Naive thymus-derived CD4-positive, alpha-beta T cell (primary cell): ENCODE data around the gene MIOS. TPM values are rescaled to one million over a fixed set of nuclear protein-coding genes. Genes with fewer than 3 reads are reported as not detected.

ENCODE experiments used
- ATAC-seq: fragments of 150-1000 bp; cut with Tn5 transposase; 2 replicates; pipeline ENCODE4 v1.10.0; 2021; ENCODE audit warnings: mild to moderate bottlenecking, moderate library complexity
- CTCF ChIA-PET: fragments of 350-600 bp; sonication (Branson Sonifier 250); formaldehyde crosslinking; loops from one replicate; lab custom pipeline; 2021; ENCODE audit warnings: antibody characterized with exemption; lab: Charles Lee
- POLR2A ChIA-PET: fragments of 350-600 bp; sonication (Branson Sonifier 250); formaldehyde crosslinking; loops from one replicate; lab custom pipeline; 2021; ENCODE audit warnings: antibody characterized with exemption, inconsistent platforms; lab: Charles Lee
- DNase-seq, 9 donors: peaks; one replicate each; pipeline versions ENCODE4 v3.0.0 to v3.0.0-alpha.2; 2020 to 2022; ENCODE audit warnings: mixed read lengths in 1 of 9
- H3K27ac ChIP-seq: one replicate; pipeline ENCODE4 v1.7.0; 2013; ENCODE audit warnings: mild to moderate bottlenecking, low read depth, low read length, moderate library complexity
- H3K27me3 ChIP-seq, 2 donors: one replicate each; pipeline ENCODE4 v1.7.0; 2013; ENCODE audit warnings: low read length in 2 of 2, mild to moderate bottlenecking in 2 of 2, moderate library complexity in 2 of 2; ENCODE audit not compliant: control insufficient read depth in 2 of 2, insufficient read depth in 2 of 2
- H3K36me3 ChIP-seq, 3 experiments: 1 replicate in 2 of 3; 2 replicates in 1 of 3; pipeline ENCODE4 v1.7.0; 2013; ENCODE audit warnings: low read length in 3 of 3, mild to moderate bottlenecking in 3 of 3, moderate library complexity in 1 of 3; ENCODE audit not compliant: insufficient read depth in 3 of 3, control insufficient read depth in 2 of 3
- H3K4me1 ChIP-seq, 2 donors: one replicate each; pipeline ENCODE4 v1.7.0; 2013; ENCODE audit warnings: low read length in 2 of 2, mild to moderate bottlenecking in 2 of 2, moderate library complexity in 1 of 2; ENCODE audit not compliant: control insufficient read depth in 2 of 2, insufficient read depth in 2 of 2
- H3K4me3 ChIP-seq: 2 replicates; pipeline ENCODE4 v1.7.0; 2013; ENCODE audit warnings: mild to moderate bottlenecking, low read length
- H3K9me3 ChIP-seq, 3 experiments: 1 replicate in 2 of 3; 2 replicates in 1 of 3; pipeline ENCODE4 v1.7.0; 2013; ENCODE audit warnings: low read length in 3 of 3; ENCODE audit not compliant: control insufficient read depth in 2 of 3
- H3K27ac Mint-ChIP-seq, 9 donors: one replicate each; pipeline ENCODE4 v1.8.0; 2020 to 2022; ENCODE audit warnings: mixed read lengths in 9 of 9, mild to moderate bottlenecking in 8 of 9, moderate library complexity in 5 of 9, inconsistent platforms in 2 of 9
- H3K27me3 Mint-ChIP-seq, 5 donors: one replicate each; pipeline ENCODE4 v1.8.0; 2021 to 2022; ENCODE audit warnings: mixed read lengths in 5 of 5, mild to moderate bottlenecking in 1 of 5
- H3K36me3 Mint-ChIP-seq, 5 donors: one replicate each; pipeline ENCODE4 v1.8.0; 2020 to 2022; ENCODE audit warnings: mixed read lengths in 5 of 5, mild to moderate bottlenecking in 3 of 5, inconsistent platforms in 1 of 5
- H3K4me1 Mint-ChIP-seq, 7 donors: one replicate each; pipeline ENCODE4 v1.8.0; 2020 to 2022; ENCODE audit warnings: mixed read lengths in 7 of 7, mild to moderate bottlenecking in 3 of 7, inconsistent platforms in 1 of 7
- H3K4me3 Mint-ChIP-seq, 10 donors: one replicate each; pipeline ENCODE4 v1.8.0; 2020 to 2022; ENCODE audit warnings: mild to moderate bottlenecking in 10 of 10, mixed read lengths in 10 of 10, moderate library complexity in 6 of 10, inconsistent platforms in 2 of 10
- H3K9me3 Mint-ChIP-seq, 11 donors: one replicate each; pipeline ENCODE4 v1.8.0; 2020 to 2022; ENCODE audit warnings: mixed read lengths in 11 of 11, mild to moderate bottlenecking in 4 of 11, inconsistent platforms in 1 of 11, moderate library complexity in 1 of 11
- intact Hi-C, 2 donors: fragments of 100-400 bp; cut with micrococcal nuclease; formaldehyde crosslinking; loops; one replicate each; pipeline ENCODE4 v1.15.1; 2023
- polyA plus RNA-seq, 2 donors: library from polyadenylated mRNA; unstranded; fragments of 300-500 nt; fragmentation: Illumina TruSeq; gene quantifications; one replicate each; pipeline ENCODE4 v1.2.3, GENCODE V29; 2021
- total RNA-seq, 6 experiments: library from RNA in 5 of 6; stranded (reverse) in 5 of 6; gene quantifications; 1 replicate in 5 of 6; 2 replicates in 1 of 6; pipeline ENCODE4 v1.2.3 and lab custom pipeline; 2021 to 2026

The MIOS gene
- total and polyA plus RNA-seq, 7 experiments from 2014 or later, result 15.6 to 31.7 (median 27.5) TPM

GRCh38 chr7:7536396-7537019 is 30.2 kb upstream of the MIOS start:
- ATAC-seq (no peak), DNase-seq (no peak)
- Mint-ChIP-seq H3K4me1 (peaks cover 0 to 3% (median 0%) of the 10 kb centered on the region in 7 donors), H3K27ac (no peak overlapping the region), H3K9me3 (no peaks in the 10 kb centered on the region), H3K4me3 (no peak overlapping the region), H3K36me3 (no peaks in the 10 kb centered on the region), H3K27me3 (peaks cover 0 to 26% (median 5%) of the 10 kb centered on the region in 5 donors)
- Histone ChIP-seq H3K36me3 (no peaks in the 10 kb centered on the region), H3K4me1 (no peaks in the 10 kb centered on the region), H3K27me3 (no peaks in the 10 kb centered on the region), H3K27ac (no peak overlapping the region), H3K4me3 (no peak overlapping the region), H3K9me3 (no peaks in the 10 kb centered on the region)
- intact Hi-C loops, result no loop called here
- POLR2A ChIA-PET, result no interaction called here
- CTCF ChIA-PET, result interaction anchor here (0.9 to 1.2 kb wide), 2 partner anchors 432 to 433 kb away, joined by 3 read pairs; no protein-coding TSS in a partner anchor

- intact Hi-C loops, result loop anchor here in 1 of 2 donors (1.0 kb wide), 2 partner anchors 356 to 434 kb away; no protein-coding TSS in a partner anchor
- ATAC-seq, result no peak
- DNase-seq, result no peak
Observed at GRCh38 chr7:7537711-7538110, 29.0 kb upstream of the MIOS start.

GRCh38 chr7:7539152-7539551 is 27.5 kb upstream of the MIOS start:
- Mint-ChIP-seq H3K36me3 (no peaks in the 10 kb centered on the region), H3K27me3 (peaks cover 0 to 20% (median 5%) of the 10 kb centered on the region in 5 donors), H3K27ac (no peak overlapping the region), H3K9me3 (no peaks in the 10 kb centered on the region), H3K4me1 (peaks cover 0 to 5% (median 0%) of the 10 kb centered on the region in 7 donors), H3K4me3 (no peak overlapping the region)
- POLR2A ChIA-PET, result interaction anchor here (1.0 to 1.1 kb wide), 2 partner anchors 12 to 357 kb away, joined by 3 read pairs; partner anchors contain the start of gene C1GALT1
- Histone ChIP-seq H3K4me3 (no peak overlapping the region), H3K36me3 (no peaks in the 10 kb centered on the region), H3K27me3 (no peaks in the 10 kb centered on the region), H3K27ac (no peak overlapping the region), H3K9me3 (no peaks in the 10 kb centered on the region), H3K4me1 (no peaks in the 10 kb centered on the region)
- intact Hi-C loops, result no loop called here
- no peak for ATAC-seq
- DNase-seq, result no peak
- CTCF ChIA-PET, result interaction anchor here (0.7 to 1.3 kb wide), 5 partner anchors 11 to 440 kb away, joined by 3 to 7 read pairs (median 4); no protein-coding TSS in a partner anchor

More at GRCh38 chr7:7537711-7538110, 29.0 kb upstream of the MIOS start:
- Histone ChIP-seq H3K9me3 (no peaks in the 10 kb centered on the region), H3K4me1 (no peaks in the 10 kb centered on the region), H3K4me3 (no peak overlapping the region), H3K27me3 (no peaks in the 10 kb centered on the region), H3K27ac (no peak overlapping the region), H3K36me3 (no peaks in the 10 kb centered on the region)
- peaks cover 0 to 26% (median 7%) of the 10 kb centered on the region in 5 donors for H3K27me3 Mint-ChIP-seq
- no peak overlapping the region for H3K27ac Mint-ChIP-seq
- ChIA-PET POLR2A (no interaction called here), CTCF (no interaction called here)
- H3K4me1 Mint-ChIP-seq, result peaks cover 0 to 5% (median 0%) of the 10 kb centered on the region in 7 donors
- no peaks in the 10 kb centered on the region for H3K36me3 Mint-ChIP-seq
- no peak overlapping the region for H3K4me3 Mint-ChIP-seq
- no peaks in the 10 kb centered on the region for H3K9me3 Mint-ChIP-seq

GRCh38 chr7:7539711-7540110 is 27.0 kb upstream of the MIOS start:
- H3K4me1 ChIP-seq, result no peaks in the 10 kb centered on the region
- Mint-ChIP-seq H3K4me1 (peaks cover 0 to 5% (median 0%) of the 10 kb centered on the region in 7 donors), H3K27me3 (peaks cover 0 to 18% (median 5%) of the 10 kb centered on the region in 5 donors), H3K9me3 (no peaks in the 10 kb centered on the region), H3K36me3 (no peaks in the 10 kb centered on the region), H3K27ac (no peak overlapping the region), H3K4me3 (no peak overlapping the region)
- no peak overlapping the region for H3K4me3 ChIP-seq
- H3K27me3 ChIP-seq, result no peaks in the 10 kb centered on the region
- DNase-seq (no peak), ATAC-seq (no peak)
- intact Hi-C loops, result loop anchor here in 1 of 2 donors (2.0 to 5.0 kb wide), 5 partner anchors 115 to 758 kb away; no protein-coding TSS in a partner anchor
- ChIA-PET CTCF (interaction anchor here (1.1 to 1.3 kb wide), 2 partner anchors 434 to 436 kb away, joined by 6 to 7 read pairs; no protein-coding TSS in a partner anchor), POLR2A (interaction anchor here (1.0 to 1.1 kb wide), 2 partner anchors 13 to 358 kb away, joined by 3 read pairs; partner anchors contain the start of gene C1GALT1)
- H3K36me3 ChIP-seq, result no peaks in the 10 kb centered on the region
- H3K9me3 ChIP-seq, result no peaks in the 10 kb centered on the region
- no peak overlapping the region for H3K27ac ChIP-seq

GRCh38 chr7:7542251-7542835 is 24.3 kb upstream of the MIOS start:
- Histone ChIP-seq H3K4me1 (no peaks in the 10 kb centered on the region), H3K36me3 (no peaks in the 10 kb centered on the region), H3K4me3 (no peak overlapping the region), H3K27ac (no peak overlapping the region), H3K27me3 (no peaks in the 10 kb centered on the region), H3K9me3 (no peaks in the 10 kb centered on the region)
- POLR2A ChIA-PET, result no interaction called here
- no peak for ATAC-seq
- intact Hi-C loops, result loop anchor here in 1 of 2 donors (5.0 kb wide), 2 partner anchors 285 to 755 kb away; no protein-coding TSS in a partner anchor
- Mint-ChIP-seq H3K36me3 (no peaks in the 10 kb centered on the region), H3K4me1 (peaks cover 0 to 5% (median 0%) of the 10 kb centered on the region in 7 donors), H3K9me3 (no peaks in the 10 kb centered on the region), H3K27ac (no peak overlapping the region), H3K27me3 (peaks cover 0 to 11% (median 5%) of the 10 kb centered on the region in 5 donors), H3K4me3 (no peak overlapping the region)
- CTCF ChIA-PET, result interaction anchor here (0.6 to 3.5 kb wide), 5 partner anchors 173 to 510 kb away, joined by 3 to 44 read pairs (median 5); no protein-coding TSS in a partner anchor
- DNase-seq, result no peak

- ChIA-PET CTCF (interaction anchor here (0.6 kb wide), 1 partner anchor 442 kb away, joined by 3 read pairs; no protein-coding TSS in a partner anchor), POLR2A (no interaction called here)
- no peak overlapping the region for H3K4me3 ChIP-seq
- Mint-ChIP-seq H3K27ac (no peak overlapping the region), H3K4me1 (no peaks in the 10 kb centered on the region), H3K27me3 (peaks cover 0 to 7% (median 0%) of the 10 kb centered on the region in 5 donors), H3K4me3 (no peak overlapping the region), H3K36me3 (no peaks in the 10 kb centered on the region), H3K9me3 (no peaks in the 10 kb centered on the region)
- intact Hi-C loops, result no loop called here
- H3K4me1 ChIP-seq, result no peaks in the 10 kb centered on the region
- ATAC-seq, result no peak
- H3K9me3 ChIP-seq, result no peaks in the 10 kb centered on the region
- H3K27me3 ChIP-seq, result no peaks in the 10 kb centered on the region
- no peak overlapping the region for H3K27ac ChIP-seq
- no peak for DNase-seq
- H3K36me3 ChIP-seq, result no peaks in the 10 kb centered on the region
Observed at GRCh38 chr7:7548407-7548806, 18.3 kb upstream of the MIOS start.
